H1 (cell line): ENCODE results near the gene PXDC1. TPM values are rescaled to one million over a fixed set of nuclear protein-coding genes. Genes with fewer than 3 reads are reported as not detected.

Experiments used
- CTCF ChIA-PET: fragments of 300-600 bp; sonication (Branson Sonifier 250); formaldehyde crosslinking; loops from one replicate; lab custom pipeline; 2021; ENCODE audit not compliant: partially characterized antibody; lab: Charles Lee
- POLR2A ChIA-PET: fragments of 300-600 bp; sonication (Branson Sonifier 250); formaldehyde crosslinking; loops from one replicate; lab custom pipeline; 2021; ENCODE audit warnings: inconsistent platforms; ENCODE audit not compliant: partially characterized antibody; lab: Charles Lee
- DNase-seq, 2 experiments: peaks; one replicate each; pipeline versions ENCODE4 v3.0.0 to v3.0.0-alpha.2; 2010 to 2022; ENCODE audit warnings: low spot score in 2 of 2, low read depth in 1 of 2, mixed read lengths in 1 of 2
- FAIRE-seq: peaks from 2 replicates; lab custom pipeline; 2011; peaks lifted over from hg19 to GRCh38; lab: Jason Lieb, UNC
- H2AFZ ChIP-seq: 2 replicates; pipeline ENCODE4 v1.8.1; 2012; ENCODE audit warnings: low read length, inconsistent platforms
- H2AK5ac ChIP-seq: 2 replicates; pipeline ENCODE4 v1.6.1; 2013; ENCODE audit warnings: low read depth, low read length
- H2BK120ac ChIP-seq: replicated peaks from 2 replicates; pipeline ENCODE3; 2013; ENCODE audit warnings: low read depth, low read length, inconsistent platforms
- H2BK12ac ChIP-seq: 2 replicates; pipeline ENCODE4 v1.6.1; 2013; ENCODE audit warnings: low read depth, low read length
- H2BK15ac ChIP-seq: 2 replicates; pipeline ENCODE4 v1.6.1; 2013; ENCODE audit warnings: low read length
- H2BK20ac ChIP-seq: 2 replicates; pipeline ENCODE4 v1.6.1; 2013; ENCODE audit warnings: low read length
- H2BK5ac ChIP-seq: 2 replicates; pipeline ENCODE4 v1.6.1; 2013; ENCODE audit warnings: low read depth, low read length
- H3K14ac ChIP-seq: 2 replicates; pipeline ENCODE4 v1.6.1; 2013; ENCODE audit warnings: inconsistent platforms; ENCODE audit not compliant: insufficient read length
- H3K18ac ChIP-seq: 2 replicates; pipeline ENCODE4 v1.6.1; 2013; ENCODE audit warnings: low read length; ENCODE audit errors: extremely low read depth
- H3K23ac ChIP-seq: 2 replicates; pipeline ENCODE4 v1.6.1; 2013; ENCODE audit warnings: inconsistent platforms; ENCODE audit not compliant: insufficient read length
- H3K23me2 ChIP-seq: 2 replicates; pipeline ENCODE4 v1.6.1; 2013; ENCODE audit warnings: low read depth, low read length
- H3K27ac ChIP-seq: 2 replicates; pipeline ENCODE4 v1.6.1; 2011; ENCODE audit warnings: low read depth, low read length, inconsistent platforms
- H3K27me3 ChIP-seq, 4 experiments: replicated peaks in 1 of 4; 1 replicate in 1 of 4; 2 replicates in 3 of 4; pipeline versions ENCODE4 v1.6.1 to v1.8.1; 2011 to 2013; ENCODE audit warnings: low read length in 3 of 4, mild to moderate bottlenecking in 3 of 4, inconsistent platforms in 2 of 4, mixed read lengths in 2 of 4, moderate library complexity in 1 of 4; ENCODE audit not compliant: control insufficient read depth in 3 of 4, insufficient read depth in 3 of 4; ENCODE audit errors: extremely low read depth in 1 of 4
- H3K36me3 ChIP-seq, 4 experiments: 2 replicates each; pipeline versions ENCODE4 v1.6.1 to v1.8.1; 2011 to 2013; ENCODE audit warnings: mild to moderate bottlenecking in 4 of 4, low read length in 3 of 4, moderate library complexity in 2 of 4, control low read depth in 1 of 4, inconsistent platforms in 1 of 4; ENCODE audit not compliant: insufficient read depth in 4 of 4, control insufficient read depth in 2 of 4
- H3K4ac ChIP-seq: replicated peaks from 2 replicates; pipeline ENCODE3; 2013; ENCODE audit warnings: low read length, low read depth, mixed read lengths, inconsistent platforms; ENCODE audit not compliant: insufficient read length
- H3K4me1 ChIP-seq, 4 experiments: replicated peaks in 1 of 4; 1 replicate in 1 of 4; 2 replicates in 3 of 4; pipeline versions ENCODE4 v1.6.1 to v1.8.1; 2011 to 2013; ENCODE audit warnings: low read length in 3 of 4, inconsistent platforms in 2 of 4, mixed read lengths in 1 of 4; ENCODE audit not compliant: insufficient read depth in 4 of 4, control insufficient read depth in 3 of 4
- H3K4me2 ChIP-seq, 2 experiments: 2 replicates each; pipeline versions ENCODE4 v1.6.1 to v1.8.1; 2011 to 2013; ENCODE audit warnings: low read depth in 2 of 2, low read length in 2 of 2, control low read depth in 1 of 2, inconsistent platforms in 1 of 2, mild to moderate bottlenecking in 1 of 2; ENCODE audit not compliant: insufficient read depth in 1 of 2
- H3K4me3 ChIP-seq, 4 experiments: fragments of 200-600, 300-600 bp in 1 of 4; sonication (generic), shearing (Covaris generic), sonication (Bioruptor Twin) in 1 of 4; 2 replicates each; pipeline versions ENCODE4 v1.5.1 to v1.8.1; 2011 to 2016; ENCODE audit warnings: low read length in 4 of 4, low read depth in 3 of 4, control low read depth in 2 of 4, inconsistent platforms in 2 of 4, mild to moderate bottlenecking in 2 of 4, mixed read lengths in 1 of 4, moderate library complexity in 1 of 4; ENCODE audit not compliant: insufficient read depth in 2 of 4; ENCODE audit errors: extremely low read depth in 1 of 4
- H3K56ac ChIP-seq: replicated peaks from 2 replicates; pipeline ENCODE3; 2013; ENCODE audit warnings: low read depth, mild to moderate bottlenecking, mixed read lengths, low read length, inconsistent platforms; ENCODE audit not compliant: insufficient read length
- H3K79me1 ChIP-seq: 2 replicates; pipeline ENCODE4 v1.6.1; 2013; ENCODE audit warnings: low read depth, low read length, control low read depth
- H3K79me2 ChIP-seq, 2 experiments: 2 replicates each; pipeline versions ENCODE4 v1.6.1 to v1.8.1; 2012 to 2013; ENCODE audit warnings: low read length in 2 of 2, mild to moderate bottlenecking in 2 of 2, inconsistent platforms in 1 of 2; ENCODE audit not compliant: insufficient read depth in 2 of 2, control insufficient read depth in 1 of 2
- H3K9ac ChIP-seq, 4 experiments: replicated peaks in 1 of 4; 1 replicate in 1 of 4; 2 replicates in 3 of 4; pipeline versions ENCODE4 v1.6.1 to v1.8.1; 2011 to 2013; ENCODE audit warnings: low read depth in 3 of 4, low read length in 3 of 4, control low read depth in 2 of 4, mild to moderate bottlenecking in 2 of 4, moderate library complexity in 2 of 4, inconsistent platforms in 1 of 4; ENCODE audit errors: extremely low read depth in 1 of 4
- H3K9me3 ChIP-seq, 2 experiments: 2 replicates each; pipeline versions ENCODE4 v1.6.1 to v1.8.1; 2012 to 2013; ENCODE audit warnings: mild to moderate bottlenecking in 2 of 2, moderate library complexity in 2 of 2, control low read depth in 1 of 2, inconsistent platforms in 1 of 2, low read depth in 1 of 2, low read length in 1 of 2, mixed read lengths in 1 of 2; ENCODE audit not compliant: insufficient read depth in 2 of 2
- H4K20me1 ChIP-seq, 2 experiments: replicated peaks in 1 of 2; 2 replicates each; pipeline versions ENCODE3 to v1.8.1; 2011 to 2013; ENCODE audit warnings: inconsistent platforms in 2 of 2, low read length in 2 of 2, mild to moderate bottlenecking in 1 of 2; ENCODE audit not compliant: insufficient read depth in 2 of 2, control insufficient read depth in 1 of 2
- H4K5ac ChIP-seq: 2 replicates; pipeline ENCODE4 v1.6.1; 2013; ENCODE audit warnings: low read length, low read depth, mixed read lengths, inconsistent platforms; ENCODE audit not compliant: insufficient read length
- H4K8ac ChIP-seq: 2 replicates; pipeline ENCODE4 v1.8.0; 2013; ENCODE audit warnings: mild to moderate bottlenecking, moderate library complexity, low read length, inconsistent platforms; ENCODE audit not compliant: insufficient read depth; ENCODE audit errors: extremely low read depth
- H4K91ac ChIP-seq: replicated peaks from 2 replicates; pipeline ENCODE3; 2013; ENCODE audit warnings: low read length, mixed read lengths, inconsistent platforms; ENCODE audit not compliant: insufficient read length
- CTCF ChIP-seq, 3 experiments: IDR thresholded peaks; 1 replicate in 2 of 3; 2 replicates in 1 of 3; pipeline versions ENCODE4 v1.5.1 to v1.6.1; 2011; ENCODE audit warnings: low read length in 3 of 3, mild to moderate bottlenecking in 3 of 3, inconsistent platforms in 2 of 3, low read depth in 1 of 3, moderate library complexity in 1 of 3; ENCODE audit not compliant: insufficient read depth in 1 of 3; ENCODE audit errors: control extremely low read depth in 1 of 3
- KDM1A ChIP-seq: fragments of 200-600, 300-600 bp; sonication (generic); IDR thresholded peaks from 2 replicates; pipeline ENCODE4 v1.7.1; 2016; ENCODE audit warnings: mild to moderate bottlenecking, low read length, borderline replicate concordance
- WGBS, 2 experiments: shearing (Covaris generic) in 1 of 2; methylation state at CpG; one replicate each; pipeline versions ENCODE4 v1.1.6 to v1.1.7; 2013 to 2015; ENCODE audit warnings: low lambda C conversion rate in 2 of 2, mixed read lengths in 2 of 2, inconsistent platforms in 1 of 2, low coverage in 1 of 2, missing lambda C conversion rate in 1 of 2; ENCODE audit not compliant: insufficient replicate concordance in 2 of 2, insufficient coverage in 1 of 2, insufficient read length in 1 of 2; ENCODE audit errors: extremely low coverage in 1 of 2, missing lambda C conversion rate in 1 of 2; 5-methylcytosine and 5-hydroxymethylcytosine counted together
- polyA plus RNA-seq, 7 experiments: library from polyadenylated mRNA; depleted of rRNA in 3 of 7; stranded (reverse) in 5 of 7; unstranded in 2 of 7; fragments of >200 nt in 5 of 7; fragments of 200-250 nt in 2 of 7; gene quantifications; 1 replicate in 5 of 7; 2 replicates in 1 of 7; 4 replicates in 1 of 7; pipeline versions ENCODE4 v1.2.1 to v1.2.3, GENCODE V29; 2011 to 2013; ENCODE audit warnings: missing spikeins in 2 of 7, mixed read lengths in 2 of 7
- total RNA-seq: library from RNA; stranded (reverse); fragmentation: NEBNext Ultra II Directional; extraction: Animal tissue kit (Norgen Biotek cat#: 25700); gene quantifications from 2 replicates; pipeline ENCODE4 v1.2.1, GENCODE V29; 2021

Gene PXDC1
- total and polyA plus RNA-seq, 2 of the 8 experiments (the other 6 are each of a cell fraction or from before 2014, with no cell fraction given), result 1.7 to 2.0 TPM

GRCh38 chr6:3771407-3772011, 20.0 kb upstream of the PXDC1 start:
- no peaks in the 10 kb centered on the region for H3K23me2 ChIP-seq
- no peak overlapping the region for H2AFZ ChIP-seq
- H4K5ac ChIP-seq, result no peak overlapping the region
- no peaks in the 10 kb centered on the region for H3K79me2 ChIP-seq
- FAIRE-seq, result no peak
- no peak overlapping the region for H3K4ac ChIP-seq
- no peak overlapping the region for H2BK15ac ChIP-seq
- TF ChIP-seq CTCF (IDR thresholded peaks at IDR 0.05; ENCODE audit: control extremely low read depth in 1 of 3, insufficient read depth in 1 of 3, low read depth in 1 of 3, low read length in 3 of 3) (no peak), KDM1A (no peak)
- H3K79me1 ChIP-seq, result no peaks in the 10 kb centered on the region
- H3K56ac ChIP-seq, result no peak overlapping the region
- H4K8ac ChIP-seq, result no peak overlapping the region; the same call in 1 of the 2 replicates
- no peaks in the 10 kb centered on the region for H3K9me3 ChIP-seq
- CTCF ChIA-PET, result interaction anchor here (0.6 to 2.1 kb wide), 12 partner anchors 12 to 441 kb away, joined by 3 to 5 read pairs (median 3); no protein-coding TSS in a partner anchor
- H3K4me1 ChIP-seq, result peaks cover 0 to 3% (median 1%) of the 10 kb centered on the region in 4 experiments; a peak in 4 of 7 replicates
- no peaks in the 10 kb centered on the region for H4K20me1 ChIP-seq
- 0 out of 2 replicates have a peak overlapping the region, but pooled peaks have one; percentile 61 for H2BK20ac ChIP-seq
- no peak for DNase-seq
- H3K36me3 ChIP-seq, result no peaks in the 10 kb centered on the region
- H3K14ac ChIP-seq, result no peak overlapping the region
- no peak overlapping the region for H3K4me2 ChIP-seq
- H2AK5ac ChIP-seq, result no peak overlapping the region
- no peak overlapping the region for H3K9ac ChIP-seq
- WGBS, 2 experiments, result 87% methylated on average over 26 of the region's 57 CpGs; no CpG with 5 or more reads in 1 of the 2 experiments
- no peak overlapping the region for H3K18ac ChIP-seq
- no peak overlapping the region for H3K4me3 ChIP-seq
- 0 out of 2 replicates have a peak overlapping the region, but pooled peaks have one; percentile 68 for H2BK12ac ChIP-seq
- POLR2A ChIA-PET, result interaction anchor here (0.7 to 2.4 kb wide), 4 partner anchors 13 to 297 kb away, joined by 3 to 5 read pairs (median 4); partner anchors contain the start of gene PXDC1
- no peak overlapping the region for H3K23ac ChIP-seq
- H2BK5ac ChIP-seq, result no peak overlapping the region
- H3K27ac ChIP-seq, result no peak overlapping the region
- H3K27me3 ChIP-seq, result no peaks in the 10 kb centered on the region
- no peak overlapping the region for H4K91ac ChIP-seq
- H2BK120ac ChIP-seq, result no peak overlapping the region
